Measurements from ENCODE around the gene SMC5.

Gene SMC5

DNA sequence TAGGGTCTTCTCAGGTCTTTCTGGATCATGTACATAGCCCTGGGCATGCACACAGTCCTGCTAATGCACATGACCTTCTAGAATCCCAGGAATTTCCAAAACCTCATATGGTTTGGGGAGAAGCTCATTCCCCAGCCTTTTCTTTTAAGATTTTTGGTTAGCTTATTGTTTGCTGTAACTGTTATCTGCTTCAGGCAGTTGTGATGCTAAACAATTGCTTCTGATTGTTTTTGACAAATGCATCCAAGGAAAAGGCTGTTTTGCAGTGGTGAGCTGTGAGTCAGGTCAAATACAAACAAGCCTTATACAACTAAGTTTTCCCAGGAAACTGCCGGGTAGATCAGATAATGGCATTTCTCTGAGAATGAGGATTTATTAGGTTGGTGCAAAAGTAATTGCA lies 32.7 kb downstream of the SMC5 start:
- TF ChIP-seq, protein P1, sequence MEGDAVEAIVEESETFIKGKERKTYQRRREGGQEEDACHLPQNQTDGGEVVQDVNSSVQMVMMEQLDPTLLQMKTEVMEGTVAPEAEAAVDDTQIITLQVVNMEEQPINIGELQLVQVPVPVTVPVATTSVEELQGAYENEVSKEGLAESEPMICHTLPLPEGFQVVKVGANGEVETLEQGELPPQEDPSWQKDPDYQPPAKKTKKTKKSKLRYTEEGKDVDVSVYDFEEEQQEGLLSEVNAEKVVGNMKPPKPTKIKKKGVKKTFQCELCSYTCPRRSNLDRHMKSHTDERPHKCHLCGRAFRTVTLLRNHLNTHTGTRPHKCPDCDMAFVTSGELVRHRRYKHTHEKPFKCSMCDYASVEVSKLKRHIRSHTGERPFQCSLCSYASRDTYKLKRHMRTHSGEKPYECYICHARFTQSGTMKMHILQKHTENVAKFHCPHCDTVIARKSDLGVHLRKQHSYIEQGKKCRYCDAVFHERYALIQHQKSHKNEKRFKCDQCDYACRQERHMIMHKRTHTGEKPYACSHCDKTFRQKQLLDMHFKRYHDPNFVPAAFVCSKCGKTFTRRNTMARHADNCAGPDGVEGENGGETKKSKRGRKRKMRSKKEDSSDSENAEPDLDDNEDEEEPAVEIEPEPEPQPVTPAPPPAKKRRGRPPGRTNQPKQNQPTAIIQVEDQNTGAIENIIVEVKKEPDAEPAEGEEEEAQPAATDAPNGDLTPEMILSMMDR (IDR thresholded peaks at IDR 0.05; ENCODE audit: extremely low read depth, missing control alignments), result no peak
- DNase-seq (ENCODE audit: low spot score), result no peak

DNA sequence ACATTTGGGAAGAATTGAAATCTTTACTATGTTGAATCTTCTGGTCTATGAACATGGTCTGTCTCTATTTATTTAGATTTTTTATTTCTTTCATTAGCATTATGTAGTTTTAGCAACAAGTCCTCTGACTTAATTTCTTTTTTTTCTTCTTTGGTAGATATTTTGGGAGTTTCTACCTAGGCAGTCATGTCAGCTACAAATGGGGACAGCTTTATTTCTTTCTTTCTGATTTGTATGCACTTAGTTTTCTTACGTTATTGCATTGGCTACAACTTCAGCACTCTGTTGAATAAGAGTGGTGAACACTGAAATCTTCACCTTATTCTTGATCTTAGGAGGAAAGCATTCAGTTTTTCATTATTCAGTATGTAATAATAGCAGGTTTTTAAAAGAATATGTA lies 33.5 kb downstream of the SMC5 start:
- no peak for DNase-seq (ENCODE audit: low spot score)
- TF ChIP-seq, protein P1 (IDR thresholded peaks at IDR 0.05; ENCODE audit: extremely low read depth, missing control alignments), result no peak

DNA sequence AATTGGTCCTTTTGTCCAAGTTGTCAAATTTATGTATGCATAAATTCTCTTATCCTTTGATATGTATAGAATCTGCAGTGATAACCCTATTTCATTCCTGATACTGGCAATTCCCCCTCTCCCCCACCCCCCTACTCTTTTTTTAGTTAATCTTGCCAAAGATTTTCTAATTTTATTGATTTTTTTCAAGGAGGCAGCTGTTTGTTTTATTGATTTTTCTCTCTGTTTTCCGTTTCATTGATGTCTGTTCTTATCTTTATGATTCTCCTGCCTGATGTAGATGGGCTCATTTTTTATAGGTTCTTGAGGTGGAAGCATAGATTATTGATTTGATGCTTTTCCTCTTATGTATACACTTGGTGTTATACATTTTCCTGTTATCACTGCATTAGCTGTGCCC lies 34.4 kb downstream of the SMC5 start:
- TF ChIP-seq, protein P1 (IDR thresholded peaks at IDR 0.05; ENCODE audit: extremely low read depth, missing control alignments), result no peak
- no peak for DNase-seq (ENCODE audit: low spot score)

DNA sequence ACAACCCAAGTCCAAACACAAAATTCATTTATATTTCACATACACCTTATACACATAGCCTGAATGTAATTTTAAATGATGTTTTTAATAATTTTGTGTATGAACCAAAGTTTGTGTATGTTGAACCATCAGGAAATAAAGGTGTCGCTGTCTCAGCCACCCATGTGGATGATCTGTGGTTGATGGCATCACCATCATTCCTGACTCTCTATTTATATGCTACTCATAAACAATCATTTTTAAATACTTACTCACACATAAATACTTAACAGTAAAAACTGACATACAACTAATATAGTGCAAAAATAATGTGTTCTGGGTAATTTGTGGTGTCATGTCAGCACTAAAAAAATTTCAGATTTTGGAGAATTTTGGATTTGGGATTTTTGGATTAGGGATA lies 38.4 kb downstream of the SMC5 start:
- TF ChIP-seq, protein P1 (IDR thresholded peaks at IDR 0.05; ENCODE audit: extremely low read depth, missing control alignments), result no peak
- no peak for DNase-seq (ENCODE audit: low spot score)

DNA sequence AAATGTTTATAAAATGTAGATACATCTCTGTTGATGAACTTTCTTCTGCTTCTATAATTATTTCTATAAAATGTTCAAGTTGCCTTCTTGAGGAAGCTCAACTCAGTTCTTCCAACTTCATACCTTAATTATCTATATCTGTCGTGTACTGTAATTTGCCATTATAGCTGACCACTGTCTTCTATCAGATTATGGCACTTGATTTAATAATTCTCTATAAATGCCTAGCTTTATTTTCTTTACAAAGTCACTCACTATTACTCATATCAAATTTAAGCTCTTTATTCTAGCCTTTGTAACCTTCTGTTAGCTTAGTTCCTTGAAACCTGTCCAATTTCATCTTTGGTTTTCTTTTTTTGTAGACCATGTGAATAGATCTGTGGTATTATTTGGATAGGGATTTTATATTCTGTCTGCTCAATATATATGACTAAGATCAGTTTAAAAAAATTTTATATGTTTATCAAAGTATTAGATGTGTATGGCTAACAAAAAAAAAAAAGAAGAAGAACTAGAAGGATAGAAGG lies 39.5 kb downstream of the SMC5 start:
- TF ChIP-seq, protein P1 (IDR thresholded peaks at IDR 0.05; ENCODE audit: extremely low read depth, missing control alignments), result no peak
- no peak for DNase-seq (ENCODE audit: low spot score)

DNA sequence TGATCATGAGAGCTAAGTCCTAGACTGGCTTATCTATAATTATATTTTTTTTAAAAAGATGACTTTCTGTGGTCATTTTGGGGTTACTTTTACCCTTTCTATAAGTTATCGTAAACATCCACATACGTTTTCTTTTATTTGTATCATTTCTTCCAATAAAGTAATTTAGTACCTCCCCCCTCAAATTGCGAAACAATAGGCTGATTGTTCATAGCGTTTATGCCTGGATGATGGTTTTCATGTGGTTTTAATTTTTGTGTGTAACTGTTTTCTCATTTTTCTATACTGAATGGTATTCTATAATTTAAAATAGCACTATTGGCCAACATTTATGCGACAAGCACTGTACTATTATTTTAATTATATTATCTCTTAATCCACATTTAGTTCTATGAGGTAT lies 44.5 kb downstream of the SMC5 start:
- TF ChIP-seq, protein P1 (IDR thresholded peaks at IDR 0.05; ENCODE audit: extremely low read depth, missing control alignments), result no peak
- no peak for DNase-seq (ENCODE audit: low spot score)

DNA sequence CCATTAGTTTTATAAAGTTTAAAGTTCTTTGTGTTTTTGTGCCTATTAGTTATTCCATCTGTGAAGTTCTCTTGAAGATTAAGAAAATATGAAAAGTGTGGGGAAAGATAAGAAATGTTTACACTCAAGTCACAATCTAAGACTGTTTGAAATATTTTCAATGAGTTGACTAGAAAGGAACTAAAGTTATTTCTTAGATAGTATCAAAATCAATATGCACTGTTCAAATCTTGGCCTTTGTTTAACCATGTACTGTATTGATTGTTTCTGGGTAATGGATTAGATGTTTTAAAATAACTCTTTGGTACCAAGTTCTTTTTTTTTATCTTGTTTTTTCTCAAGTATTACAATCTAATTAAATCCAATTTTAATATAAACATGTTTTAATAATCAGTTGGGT lies 46.0 kb downstream of the SMC5 start:
- DNase-seq (ENCODE audit: low spot score), result no peak
- TF ChIP-seq, protein P1 (IDR thresholded peaks at IDR 0.05; ENCODE audit: extremely low read depth, missing control alignments), result no peak
